HAP-1 (cell line): ENCODE data around the gene SUN5.

Source experiments
- DNase-seq, 2 experiments: peaks; one replicate each; pipeline ENCODE4 v3.0.0-alpha.2; 2016 to 2020; ENCODE audit warnings: low spot score in 2 of 2
- H3K27me3 ChIP-seq: fragments of 250-450 bp; sonication (Bioruptor Pico); 2 replicates; pipeline ENCODE4 v1.5.1; 2020; ENCODE audit warnings: low read depth, mild to moderate bottlenecking, moderate library complexity
- H3K36me3 ChIP-seq: fragments of 250-450 bp; sonication (Bioruptor Pico); replicated peaks from 2 replicates; pipeline ENCODE4 v1.5.1; 2020; ENCODE audit warnings: mild to moderate bottlenecking
- H3K4me1 ChIP-seq: fragments of 250-450 bp; sonication (Bioruptor Pico); 2 replicates; pipeline ENCODE4 v1.5.1; 2020; ENCODE audit warnings: mild to moderate bottlenecking
- H3K4me3 ChIP-seq: fragments of 250-450 bp; sonication (Bioruptor Pico); 2 replicates; pipeline ENCODE4 v1.5.1; 2020; ENCODE audit warnings: mild to moderate bottlenecking, moderate library complexity
- H3K9me3 ChIP-seq: fragments of 250-450 bp; sonication (Bioruptor Pico); 2 replicates; pipeline ENCODE4 v1.5.1; 2020; ENCODE audit warnings: mild to moderate bottlenecking, moderate library complexity
- in situ Hi-C: fragments of 300-500 bp; cut with MboI; formaldehyde crosslinking; loops from 3 replicates; pipeline ENCODE4 v1.14.3; 2020; ENCODE audit warnings: low sequenced_read_pairs, inconsistent platforms, mixed read lengths

The SUN5 gene

GRCh38 chr20:33005132-33005566, 916 bp upstream of the SUN5 start:
- H3K4me3 ChIP-seq: no peak overlapping the region
- H3K4me1 ChIP-seq: no peaks in the 10 kb centered on the region
- in situ Hi-C loops: no loop called here
- H3K27me3 ChIP-seq: no peaks in the 10 kb centered on the region
- no peaks in the 10 kb centered on the region for H3K36me3 ChIP-seq
- DNase-seq: peak in 1 of 2 experiments; percentile 11
- H3K9me3 ChIP-seq: peaks cover 3% of the 10 kb centered on the region

- Histone ChIP-seq H3K4me3 (no peak overlapping the region), H3K36me3 (no peaks in the 10 kb centered on the region), H3K9me3 (peaks cover 3% of the 10 kb centered on the region), H3K4me1 (no peaks in the 10 kb centered on the region), H3K27me3 (no peaks in the 10 kb centered on the region)
- in situ Hi-C loops: no loop called here
- DNase-seq: no peak
Observed at GRCh38 chr20:33002087-33002808, 2.0 kb downstream of the SUN5 start.

- in situ Hi-C loops: no loop called here
Observed at GRCh38 chr20:33000802-33001466, 3.3 kb downstream of the SUN5 start.

GRCh38 chr20:32999603-33000250, 4.5 kb downstream of the SUN5 start:
- no peak for DNase-seq
- in situ Hi-C loops: no loop called here
- no peak overlapping the region for H3K4me3 ChIP-seq
- H3K9me3 ChIP-seq: no peaks in the 10 kb centered on the region; the same call in none of the 2 replicates
- H3K4me1 ChIP-seq: no peaks in the 10 kb centered on the region
- H3K36me3 ChIP-seq: no peaks in the 10 kb centered on the region
- H3K27me3 ChIP-seq: no peaks in the 10 kb centered on the region

More at GRCh38 chr20:33000802-33001466, 3.3 kb downstream of the SUN5 start:
- Histone ChIP-seq H3K4me1 (no peaks in the 10 kb centered on the region), H3K27me3 (no peaks in the 10 kb centered on the region), H3K36me3 (no peaks in the 10 kb centered on the region), H3K9me3 (peaks cover 3% of the 10 kb centered on the region), H3K4me3 (no peak overlapping the region)
- no peak for DNase-seq

GRCh38 chr20:32997431-32997830, 6.8 kb downstream of the SUN5 start:
- H3K4me1 ChIP-seq: no peaks in the 10 kb centered on the region
- no peaks in the 10 kb centered on the region for H3K27me3 ChIP-seq
- in situ Hi-C loops: no loop called here
- no peak overlapping the region for H3K4me3 ChIP-seq
- no peak for DNase-seq
- no peaks in the 10 kb centered on the region for H3K36me3 ChIP-seq
- H3K9me3 ChIP-seq: no peaks in the 10 kb centered on the region; the same call in 1 of the 2 replicates

- H3K4me1 ChIP-seq: no peaks in the 10 kb centered on the region
- no peaks in the 10 kb centered on the region; the same call in 1 of the 2 replicates for H3K9me3 ChIP-seq
- no peak for DNase-seq
- H3K36me3 ChIP-seq: no peaks in the 10 kb centered on the region
- in situ Hi-C loops: no loop called here
- H3K27me3 ChIP-seq: no peaks in the 10 kb centered on the region
- no peak overlapping the region for H3K4me3 ChIP-seq
Observed at GRCh38 chr20:32995802-32996201, 8.4 kb downstream of the SUN5 start.

GRCh38 chr20:32993496-32994050, 10.7 kb downstream of the SUN5 start:
- Histone ChIP-seq H3K36me3 (no peaks in the 10 kb centered on the region), H3K9me3 (no peaks in the 10 kb centered on the region; the same call in 1 of the 2 replicates), H3K27me3 (no peaks in the 10 kb centered on the region), H3K4me3 (no peak overlapping the region), H3K4me1 (no peaks in the 10 kb centered on the region)
- in situ Hi-C loops: no loop called here
- DNase-seq: no peak

GRCh38 chr20:32991792-32992641, 12.2 kb downstream of the SUN5 start:
- Histone ChIP-seq H3K27me3 (no peaks in the 10 kb centered on the region), H3K36me3 (no peaks in the 10 kb centered on the region), H3K4me3 (no peak overlapping the region), H3K9me3 (no peaks in the 10 kb centered on the region; the same call in 1 of the 2 replicates), H3K4me1 (no peaks in the 10 kb centered on the region)
- in situ Hi-C loops: no loop called here
- DNase-seq: no peak

GRCh38 chr20:32991383-32991782, 12.8 kb downstream of the SUN5 start:
- Histone ChIP-seq H3K4me1 (no peaks in the 10 kb centered on the region), H3K36me3 (no peaks in the 10 kb centered on the region), H3K4me3 (no peak overlapping the region), H3K9me3 (no peaks in the 10 kb centered on the region; the same call in 1 of the 2 replicates), H3K27me3 (no peaks in the 10 kb centered on the region)
- in situ Hi-C loops: no loop called here
- no peak for DNase-seq

GRCh38 chr20:32990426-32990825, 13.8 kb downstream of the SUN5 start:
- Histone ChIP-seq H3K4me3 (no peak overlapping the region), H3K36me3 (no peaks in the 10 kb centered on the region), H3K9me3 (no peaks in the 10 kb centered on the region; the same call in 1 of the 2 replicates), H3K27me3 (no peaks in the 10 kb centered on the region), H3K4me1 (no peaks in the 10 kb centered on the region)
- DNase-seq: no peak
- in situ Hi-C loops: no loop called here

GRCh38 chr20:32989507-32990283, 14.5 kb downstream of the SUN5 start:
- Histone ChIP-seq H3K36me3 (no peaks in the 10 kb centered on the region), H3K4me1 (no peaks in the 10 kb centered on the region), H3K4me3 (no peak overlapping the region), H3K9me3 (no peaks in the 10 kb centered on the region), H3K27me3 (no peaks in the 10 kb centered on the region)
- in situ Hi-C loops: loop anchor here (10.0 kb wide), 1 partner anchor 55 kb away; no protein-coding TSS in a partner anchor
- DNase-seq: no peak

GRCh38 chr20:32988008-32988407, 16.2 kb downstream of the SUN5 start:
- Histone ChIP-seq H3K36me3 (no peaks in the 10 kb centered on the region), H3K4me3 (no peak overlapping the region), H3K4me1 (no peaks in the 10 kb centered on the region), H3K9me3 (no peaks in the 10 kb centered on the region), H3K27me3 (no peaks in the 10 kb centered on the region)
- DNase-seq: no peak
- in situ Hi-C loops: loop anchor here (10.0 kb wide), 1 partner anchor 57 kb away; no protein-coding TSS in a partner anchor
